Heart right ventricle (tissue), 16 donors: ENCODE data around the gene KLHL40. TPM values are rescaled to one million over a fixed set of nuclear protein-coding genes. Genes with fewer than 3 reads are reported as not detected.
A peak's percentile ranks its signal among the peaks of the same experiment; 100 is the strongest.

Source experiments
- ATAC-seq, 8 donors: fragments of 200-7000 bp; cut with Tn5 transposase; one replicate each; pipeline ENCODE4 v1.9.1; 2020; ENCODE audit warnings: mild to moderate bottlenecking in 8 of 8, moderate library complexity in 8 of 8, moderate number of reproducible peaks in 1 of 8
- DNase-seq, 2 donors: peaks; one replicate each; pipeline ENCODE4 v3.0.0-alpha.2; 2020
- H3K27ac ChIP-seq, 10 donors: fragments of 200-600 bp; sonication (generic) in 2 of 10; one replicate each; pipeline versions ENCODE4 v1.5.0 to v1.8.0; 2020 to 2022; ENCODE audit warnings: mild to moderate bottlenecking in 3 of 10
- H3K27me3 ChIP-seq, 7 donors: fragments of 200-600 bp; one replicate each; pipeline ENCODE4 v1.8.0; 2021 to 2022; ENCODE audit warnings: mild to moderate bottlenecking in 2 of 7
- H3K36me3 ChIP-seq, 9 donors: fragments of 200-600 bp; sonication (generic) in 1 of 9; one replicate each; pipeline versions ENCODE4 v1.5.0 to v1.8.0; 2020 to 2022; ENCODE audit warnings: mild to moderate bottlenecking in 2 of 9
- H3K4me1 ChIP-seq, 9 donors: fragments of 200-600 bp; sonication (generic) in 1 of 9; one replicate each; pipeline versions ENCODE4 v1.5.0 to v1.8.0; 2020 to 2022; ENCODE audit warnings: mild to moderate bottlenecking in 4 of 9
- H3K4me3 ChIP-seq, 10 donors: fragments of 200-600 bp; sonication (generic) in 2 of 10; one replicate each; pipeline versions ENCODE4 v1.5.0 to v1.8.0; 2020 to 2022; ENCODE audit warnings: mild to moderate bottlenecking in 7 of 10, moderate library complexity in 2 of 10
- H3K9me3 ChIP-seq, 11 donors: fragments of 200-600 bp in 10 of 11; sonication (generic) in 2 of 11; one replicate each; pipeline versions ENCODE4 v1.5.0 to v1.8.0; 2013 to 2022; ENCODE audit warnings: mild to moderate bottlenecking in 2 of 11, control low read depth in 1 of 11, moderate library complexity in 1 of 11
- WGBS, 2 donors: extraction: QIAGEN DNeasy Blood & Tissue Kit; methylation state at CpG; one replicate each; pipeline ENCODE4 v1.1.7; 2013; ENCODE audit warnings: inconsistent platforms in 1 of 2; 5-methylcytosine and 5-hydroxymethylcytosine counted together
- intact Hi-C, 10 donors: fragments of 100-400 bp; cut with DNase I; formaldehyde crosslinking; loops; one replicate each; pipeline versions ENCODE4 v1.11.1 to v1.14.2; 2022
- polyA plus RNA-seq, 2 donors: library from polyadenylated mRNA; stranded (reverse); fragments of 200-250 nt; gene quantifications; one replicate each; pipeline ENCODE4 v1.2.3, GENCODE V29; 2013
- total RNA-seq, 10 donors: library from RNA; stranded (reverse); fragmentation: NEBNext Ultra II Directional in 3 of 10; extraction: Animal tissue kit (Norgen Biotek cat#: 25700) in 3 of 10; gene quantifications; one replicate each; pipeline versions ENCODE4 v1.2.1 to v1.2.4, GENCODE V29; 2021 to 2023
- TF ChIP-seq, protein P1 (sequence below), 9 donors: fragments of 200-600 bp; sonication (generic) in 2 of 9; IDR thresholded peaks; one replicate each; pipeline versions ENCODE4 v1.5.0 to v1.8.0; 2021 to 2022; ENCODE audit warnings: antibody characterized with exemption in 9 of 9, mild to moderate bottlenecking in 5 of 9, moderate library complexity in 1 of 9
- donor health status: Arrhythmogenic right ventricular cardiomyopathy.
- donor health status: ischemic (EF 13 %, LVEDD 7.1; RV severe dilation, severe dysfunction).
- donor health status: healthy with polysubstance abuse.
- donor health status: DM: no; HTN: yes; CAD: no.
- donor health status: DM: no; HTN: no; CAD: no.
- donor health status: ischemic (EF 25% LVEDD 6.9; RV normal size, moderate dysfunction).
- donor health status: ischemic (EF 25% LVEDD 5.7; RV mildly dilated, moderate dysfunction).
- donor health status: healthy.
- donor health status: DM: yes; HTN: yes; CAD: no.
- donor health status: Ischemic cardiomyopathy.
- donor health status: ischemic (EF 35%, LVEDD 5.7; RV mildly dilated, moderate dysfunction).
- donor health status: nonischemic (EF 11% LVEDD 7.7; RV severe dilation, severe dysfunction).
- donor health status: DM: yes; HTN: yes; CAD: no.
- donor health status: PGD.
- donor health status: ischemic (EF 29% LVEDD 5.4; RV normal size, mild dysfunction).
- donor health status: nonischemic (EF 23%, LVEDD 6.1; RV moderate dilation, normal function).

KLHL40 gene
- total and polyA plus RNA-seq, 12 donors: 0.26 to 8.3 (median 0.85) TPM

- no peaks in the 10 kb centered on the region for H3K27me3 ChIP-seq
- H3K9me3 ChIP-seq: no peaks in the 10 kb centered on the region
- no peak overlapping the region for H3K4me3 ChIP-seq
- TF ChIP-seq, protein P1, sequence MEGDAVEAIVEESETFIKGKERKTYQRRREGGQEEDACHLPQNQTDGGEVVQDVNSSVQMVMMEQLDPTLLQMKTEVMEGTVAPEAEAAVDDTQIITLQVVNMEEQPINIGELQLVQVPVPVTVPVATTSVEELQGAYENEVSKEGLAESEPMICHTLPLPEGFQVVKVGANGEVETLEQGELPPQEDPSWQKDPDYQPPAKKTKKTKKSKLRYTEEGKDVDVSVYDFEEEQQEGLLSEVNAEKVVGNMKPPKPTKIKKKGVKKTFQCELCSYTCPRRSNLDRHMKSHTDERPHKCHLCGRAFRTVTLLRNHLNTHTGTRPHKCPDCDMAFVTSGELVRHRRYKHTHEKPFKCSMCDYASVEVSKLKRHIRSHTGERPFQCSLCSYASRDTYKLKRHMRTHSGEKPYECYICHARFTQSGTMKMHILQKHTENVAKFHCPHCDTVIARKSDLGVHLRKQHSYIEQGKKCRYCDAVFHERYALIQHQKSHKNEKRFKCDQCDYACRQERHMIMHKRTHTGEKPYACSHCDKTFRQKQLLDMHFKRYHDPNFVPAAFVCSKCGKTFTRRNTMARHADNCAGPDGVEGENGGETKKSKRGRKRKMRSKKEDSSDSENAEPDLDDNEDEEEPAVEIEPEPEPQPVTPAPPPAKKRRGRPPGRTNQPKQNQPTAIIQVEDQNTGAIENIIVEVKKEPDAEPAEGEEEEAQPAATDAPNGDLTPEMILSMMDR (IDR thresholded peaks at IDR 0.05): no peak
- H3K36me3 ChIP-seq: peaks cover 0 to 13% (median 0%) of the 10 kb centered on the region in 9 donors
- intact Hi-C loops: no loop called here
- WGBS, 2 donors: 84 to 86% methylated on average over 18 of the region's 18 CpGs
- H3K4me1 ChIP-seq: peaks cover 0 to 40% (median 15%) of the 10 kb centered on the region in 9 donors
- DNase-seq (no peak), ATAC-seq (no peak)
- H3K27ac ChIP-seq: peak overlapping the region in 6 of 10 donors; percentile 4 to 44 (median 32)
Observed at GRCh38 chr3:42697289-42698051, 12.1 kb downstream of the KLHL40 start.

- WGBS, 2 donors: 83 to 86% methylated on average over 7 of the region's 7 CpGs
- H3K27ac ChIP-seq: peak overlapping the region in 6 of 10 donors; percentile 4 to 74 (median 45)
- DNase-seq: no peak
Observed at GRCh38 chr3:42698216-42698910, 13.0 kb downstream of the KLHL40 start.

DNA sequence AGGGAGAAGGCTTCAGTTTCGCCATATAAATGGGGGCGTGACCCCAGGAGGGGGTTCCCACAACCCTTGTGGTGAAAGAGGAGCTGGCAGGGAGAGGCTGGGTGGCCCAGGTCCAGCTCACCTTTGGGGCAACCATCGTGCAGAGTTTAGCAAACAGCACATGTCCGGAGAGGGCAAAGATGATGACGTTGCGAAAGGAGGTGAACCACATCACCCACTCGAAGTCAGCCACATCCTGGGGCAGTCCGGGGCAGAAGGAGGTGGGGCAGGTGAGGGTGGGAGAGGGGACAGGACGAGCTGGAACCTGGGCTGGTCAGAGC lies 13.5 kb downstream of the KLHL40 start:
- H3K9me3 ChIP-seq: no peaks in the 10 kb centered on the region
- no peaks in the 10 kb centered on the region for H3K27me3 ChIP-seq
- DNase-seq (no peak), ATAC-seq (no peak)
- intact Hi-C loops: no loop called here
- peaks cover 0 to 51% (median 21%) of the 10 kb centered on the region in 9 donors for H3K4me1 ChIP-seq
- 63 to 64% methylated on average over 9 of the region's 9 CpGs for WGBS, 2 donors
- peak overlapping the region in 5 of 10 donors; percentile 16 to 74 (median 56) for H3K27ac ChIP-seq
- TF ChIP-seq, protein P1 (IDR thresholded peaks at IDR 0.05): no peak
- peak overlapping the region in 5 of 10 donors; percentile 20 to 64 (median 24) for H3K4me3 ChIP-seq
- peaks cover 0 to 13% (median 0%) of the 10 kb centered on the region in 9 donors for H3K36me3 ChIP-seq

More at GRCh38 chr3:42698216-42698910, 13.0 kb downstream of the KLHL40 start:
- Histone ChIP-seq H3K27me3 (no peaks in the 10 kb centered on the region), H3K4me1 (peaks cover 0 to 47% (median 21%) of the 10 kb centered on the region in 9 donors), H3K9me3 (no peaks in the 10 kb centered on the region), H3K4me3 (no peak overlapping the region), H3K36me3 (peaks cover 0 to 13% (median 0%) of the 10 kb centered on the region in 9 donors)
- no peak for ATAC-seq
- TF ChIP-seq, protein P1 (IDR thresholded peaks at IDR 0.05): no peak
- intact Hi-C loops: no loop called here

DNA sequence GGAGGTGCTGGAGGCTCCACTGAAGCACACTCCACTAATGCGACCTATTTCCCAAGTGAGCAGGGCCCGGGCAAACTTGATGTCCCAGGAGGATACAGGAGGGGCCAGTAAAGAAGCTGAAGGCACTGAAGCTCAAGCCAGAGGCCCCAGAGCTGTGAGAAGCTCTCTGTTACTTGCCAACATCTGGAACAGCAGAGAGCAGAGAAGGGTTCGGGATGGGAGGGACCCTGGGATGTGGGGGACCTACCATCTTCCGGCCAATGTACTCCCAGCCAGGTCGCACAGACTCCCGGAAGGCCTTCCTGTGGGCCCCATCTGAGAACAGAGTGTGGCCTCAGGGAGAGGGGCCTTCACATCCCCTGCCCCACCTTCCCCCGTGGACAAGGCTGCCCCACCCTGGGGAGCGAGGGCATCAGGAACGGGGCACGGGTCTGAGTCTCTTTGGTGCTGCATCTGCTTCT lies 14.2 kb downstream of the KLHL40 start:
- DNase-seq: no peak
- 39 to 55% methylated on average over 10 of the region's 10 CpGs for WGBS, 2 donors
- intact Hi-C loops: no loop called here
- no peaks in the 10 kb centered on the region for H3K27me3 ChIP-seq
- ATAC-seq: no peak
- peak overlapping the region in 7 of 10 donors; percentile 10 to 74 (median 49) for H3K27ac ChIP-seq
- no peaks in the 10 kb centered on the region for H3K9me3 ChIP-seq
- peak overlapping the region in 8 of 10 donors; percentile 13 to 64 (median 22) for H3K4me3 ChIP-seq
- peaks cover 0 to 57% (median 21%) of the 10 kb centered on the region in 9 donors for H3K4me1 ChIP-seq
- H3K36me3 ChIP-seq: peaks cover 0 to 13% (median 0%) of the 10 kb centered on the region in 9 donors
- TF ChIP-seq, protein P1 (IDR thresholded peaks at IDR 0.05): no peak
